HepG2 (cell line): ENCODE data around the gene HIPK4.
"Not testable (repeated sequence)": the region's sequence is repeated elsewhere in the genome, so short reads cannot be mapped to it uniquely, and the experiment has no call there.

ENCODE experiments used
- BCL6 ChIP-seq: IDR thresholded peaks from 2 replicates; pipeline ENCODE4 v1.6.1; 2016; ENCODE audit warnings: missing genetic modification reagents, missing compliant biosample characterization
- CHD2 ChIP-seq: IDR thresholded peaks from 2 replicates; pipeline ENCODE4 v1.6.1; 2011; ENCODE audit warnings: low read depth, low read length, improper control_type of control experiment
- RBAK ChIP-seq: sonication (generic); formaldehyde crosslinking; IDR thresholded peaks from 2 replicates; pipeline ENCODE4 v1.5.1; 2020; ENCODE audit warnings: mild to moderate bottlenecking, missing genetic modification reagents
- SMAD9 ChIP-seq: sonication (generic); formaldehyde crosslinking; IDR thresholded peaks from 2 replicates; pipeline ENCODE4 v1.5.1; 2020; ENCODE audit warnings: mild to moderate bottlenecking, missing genetic modification reagents
- TBX3 ChIP-seq: fragments of 450-650 bp; IDR thresholded peaks from 2 replicates; pipeline ENCODE4 v1.6.1; 2017; ENCODE audit warnings: antibody characterized with exemption, mild to moderate bottlenecking, inconsistent platforms, borderline replicate concordance
- ZBTB38 ChIP-seq: sonication (generic); formaldehyde crosslinking; IDR thresholded peaks from 2 replicates; pipeline ENCODE4 v1.5.1; 2020; ENCODE audit warnings: mild to moderate bottlenecking, missing genetic modification reagents
- ZNF781 ChIP-seq: sonication (generic); formaldehyde crosslinking; IDR thresholded peaks from 2 replicates; pipeline ENCODE4 v1.5.1; 2020; ENCODE audit warnings: borderline replicate concordance, mild to moderate bottlenecking, missing genetic modification reagents; ENCODE audit errors: not compliant biosample characterization
- TF ChIP-seq, protein P1 (sequence below): sonication (generic); formaldehyde crosslinking; IDR thresholded peaks from 2 replicates; pipeline ENCODE4 v1.4.0; 2020; ENCODE audit warnings: missing genetic modification reagents
- TF ChIP-seq, protein P2 (sequence below): sonication (generic); formaldehyde crosslinking; IDR thresholded peaks from 2 replicates; pipeline ENCODE4 v1.8.0; 2022; ENCODE audit warnings: missing genetic modification reagents, mild to moderate bottlenecking, moderate library complexity, borderline replicate concordance

DNA sequence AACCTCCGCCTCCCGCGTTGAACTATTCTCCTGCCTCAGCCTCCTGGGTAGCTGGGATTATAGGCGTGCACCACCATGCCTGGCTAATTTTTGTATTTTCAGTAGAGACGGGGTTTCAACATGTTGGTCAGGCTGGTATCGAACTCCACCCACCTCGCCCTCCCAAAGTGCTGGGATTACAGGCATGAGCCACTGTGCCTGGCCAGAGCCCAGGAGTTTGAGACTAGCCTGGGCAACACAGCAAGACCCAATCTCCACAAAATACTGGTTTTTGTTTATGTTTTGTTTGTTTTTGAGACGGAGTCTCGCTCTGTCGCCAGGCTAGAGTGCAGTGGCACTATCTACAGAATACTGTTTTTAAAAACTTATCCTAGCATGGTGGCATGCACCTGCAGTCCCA is 40.3 kb upstream of the HIPK4 start:
- TF ChIP-seq RBAK; CHD2; BCL6; TBX3; ZBTB38 (CRISPR knock-in tag); SMAD9 (CRISPR knock-in tag); ZNF781 (CRISPR knock-in tag): not testable (repeated sequence)
- TF ChIP-seq, protein P1, sequence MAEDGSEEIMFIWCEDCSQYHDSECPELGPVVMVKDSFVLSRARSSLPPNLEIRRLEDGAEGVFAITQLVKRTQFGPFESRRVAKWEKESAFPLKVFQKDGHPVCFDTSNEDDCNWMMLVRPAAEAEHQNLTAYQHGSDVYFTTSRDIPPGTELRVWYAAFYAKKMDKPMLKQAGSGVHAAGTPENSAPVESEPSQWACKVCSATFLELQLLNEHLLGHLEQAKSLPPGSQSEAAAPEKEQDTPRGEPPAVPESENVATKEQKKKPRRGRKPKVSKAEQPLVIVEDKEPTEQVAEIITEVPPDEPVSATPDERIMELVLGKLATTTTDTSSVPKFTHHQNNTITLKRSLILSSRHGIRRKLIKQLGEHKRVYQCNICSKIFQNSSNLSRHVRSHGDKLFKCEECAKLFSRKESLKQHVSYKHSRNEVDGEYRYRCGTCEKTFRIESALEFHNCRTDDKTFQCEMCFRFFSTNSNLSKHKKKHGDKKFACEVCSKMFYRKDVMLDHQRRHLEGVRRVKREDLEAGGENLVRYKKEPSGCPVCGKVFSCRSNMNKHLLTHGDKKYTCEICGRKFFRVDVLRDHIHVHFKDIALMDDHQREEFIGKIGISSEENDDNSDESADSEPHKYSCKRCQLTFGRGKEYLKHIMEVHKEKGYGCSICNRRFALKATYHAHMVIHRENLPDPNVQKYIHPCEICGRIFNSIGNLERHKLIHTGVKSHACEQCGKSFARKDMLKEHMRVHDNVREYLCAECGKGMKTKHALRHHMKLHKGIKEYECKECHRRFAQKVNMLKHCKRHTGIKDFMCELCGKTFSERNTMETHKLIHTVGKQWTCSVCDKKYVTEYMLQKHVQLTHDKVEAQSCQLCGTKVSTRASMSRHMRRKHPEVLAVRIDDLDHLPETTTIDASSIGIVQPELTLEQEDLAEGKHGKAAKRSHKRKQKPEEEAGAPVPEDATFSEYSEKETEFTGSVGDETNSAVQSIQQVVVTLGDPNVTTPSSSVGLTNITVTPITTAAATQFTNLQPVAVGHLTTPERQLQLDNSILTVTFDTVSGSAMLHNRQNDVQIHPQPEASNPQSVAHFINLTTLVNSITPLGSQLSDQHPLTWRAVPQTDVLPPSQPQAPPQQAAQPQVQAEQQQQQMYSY (CRISPR knock-in tag), result not testable (repeated sequence)
- TF ChIP-seq, protein P2, sequence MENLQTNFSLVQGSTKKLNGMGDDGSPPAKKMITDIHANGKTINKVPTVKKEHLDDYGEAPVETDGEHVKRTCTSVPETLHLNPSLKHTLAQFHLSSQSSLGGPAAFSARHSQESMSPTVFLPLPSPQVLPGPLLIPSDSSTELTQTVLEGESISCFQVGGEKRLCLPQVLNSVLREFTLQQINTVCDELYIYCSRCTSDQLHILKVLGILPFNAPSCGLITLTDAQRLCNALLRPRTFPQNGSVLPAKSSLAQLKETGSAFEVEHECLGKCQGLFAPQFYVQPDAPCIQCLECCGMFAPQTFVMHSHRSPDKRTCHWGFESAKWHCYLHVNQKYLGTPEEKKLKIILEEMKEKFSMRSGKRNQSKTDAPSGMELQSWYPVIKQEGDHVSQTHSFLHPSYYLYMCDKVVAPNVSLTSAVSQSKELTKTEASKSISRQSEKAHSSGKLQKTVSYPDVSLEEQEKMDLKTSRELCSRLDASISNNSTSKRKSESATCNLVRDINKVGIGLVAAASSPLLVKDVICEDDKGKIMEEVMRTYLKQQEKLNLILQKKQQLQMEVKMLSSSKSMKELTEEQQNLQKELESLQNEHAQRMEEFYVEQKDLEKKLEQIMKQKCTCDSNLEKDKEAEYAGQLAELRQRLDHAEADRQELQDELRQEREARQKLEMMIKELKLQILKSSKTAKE, result not testable (repeated sequence)
